Smooth muscle cell (in vitro differentiated cells): ENCODE data around the gene NUCB1. TPM values are rescaled to one million over a fixed set of nuclear protein-coding genes. Genes with fewer than 3 reads are reported as not detected.

ENCODE experiments used
- DNase-seq: peaks from one replicate; lab custom pipeline; 2025; ENCODE audit not compliant: unreplicated experiment; lab: John Stamatoyannopoulos, UW
- H2AFZ ChIP-seq: fragments of 200-600 bp; sonication (generic); 2 replicates; pipeline ENCODE4 v1.6.0; 2016; ENCODE audit warnings: antibody characterized with exemption, low read depth, mild to moderate bottlenecking
- H3F3A ChIP-seq: fragments of 200-600 bp; sonication (generic); 2 replicates; pipeline ENCODE4 v1.6.0; 2017; ENCODE audit warnings: antibody characterized with exemption, low read depth
- H3K27ac ChIP-seq: fragments of 200-600 bp; sonication (generic); 2 replicates; pipeline ENCODE4 v1.5.1; 2016; ENCODE audit warnings: low read depth, mild to moderate bottlenecking
- H3K27me3 ChIP-seq: fragments of 200-600 bp; sonication (generic); 2 replicates; pipeline ENCODE4 v1.6.1; 2016; ENCODE audit warnings: low read depth, mild to moderate bottlenecking
- H3K36me3 ChIP-seq: fragments of 200-600 bp; sonication (generic); 2 replicates; pipeline ENCODE4 v1.5.1; 2016; ENCODE audit warnings: low read depth
- H3K4me1 ChIP-seq: fragments of 200-600 bp; sonication (generic); 2 replicates; pipeline ENCODE4 v1.5.1; 2016; ENCODE audit warnings: low read depth
- H3K4me2 ChIP-seq: fragments of 200-600 bp; sonication (generic); 2 replicates; pipeline ENCODE4 v1.6.0; 2016; ENCODE audit warnings: mild to moderate bottlenecking
- H3K4me3 ChIP-seq: fragments of 200-600 bp; sonication (generic); 2 replicates; pipeline ENCODE4 v1.5.1; 2016; ENCODE audit warnings: mild to moderate bottlenecking
- H3K79me2 ChIP-seq: fragments of 200-600 bp; sonication (generic); 2 replicates; pipeline ENCODE4 v1.6.0; 2016; ENCODE audit warnings: low read depth, mild to moderate bottlenecking
- H3K9ac ChIP-seq: fragments of 200-600 bp; sonication (generic); 2 replicates; pipeline ENCODE4 v1.6.0; 2016; ENCODE audit warnings: low read depth
- H3K9me3 ChIP-seq: fragments of 200-600 bp; sonication (generic); replicated peaks from 2 replicates; pipeline ENCODE4 v1.5.1; 2016; ENCODE audit warnings: low read depth
- H4K20me1 ChIP-seq: fragments of 200-600 bp; sonication (generic); 2 replicates; pipeline ENCODE4 v1.6.0; 2016; ENCODE audit warnings: low read depth
- CTCF ChIP-seq: fragments of 200-600 bp; sonication (generic); IDR thresholded peaks from 2 replicates; pipeline ENCODE4 v1.5.1; 2017; ENCODE audit warnings: borderline replicate concordance, mild to moderate bottlenecking, antibody characterized with exemption; ENCODE audit not compliant: insufficient read depth, poor library complexity, severe bottlenecking
- WGBS: methylation state at CpG from one replicate; pipeline ENCODE4 v1.1.7; 2016; ENCODE audit warnings: low lambda C conversion rate; 5-methylcytosine and 5-hydroxymethylcytosine counted together
- polyA plus RNA-seq: library from polyadenylated mRNA; unstranded; fragments of >200 nt; fragmentation: Nextera tagmentation; extraction: Ambion mirVana; gene quantifications from 2 replicates; pipeline ENCODE4 v1.2.1, GENCODE V29; 2016
- total RNA-seq: library from RNA; depleted of rRNA; stranded (reverse); fragments of >200 nt; gene quantifications from 2 replicates; pipeline ENCODE4 v1.2.3, GENCODE V29; 2014

NUCB1 gene
- total and polyA plus RNA-seq, 2 experiments from 2014 or later: 146 to 329 TPM

GRCh38 chr19:48861313-48861712 is 38.8 kb upstream of the NUCB1 start:
- Histone ChIP-seq H2AFZ (no peak overlapping the region), H3K9me3 (no peaks in the 10 kb centered on the region), H3K9ac (no peak overlapping the region), H3K4me1 (peaks cover 4% of the 10 kb centered on the region), H3K27ac (no peak overlapping the region), H3K4me3 (no peak overlapping the region), H3K36me3 (no peaks in the 10 kb centered on the region), H4K20me1 (no peaks in the 10 kb centered on the region), H3K79me2 (peaks cover 2% of the 10 kb centered on the region), H3K27me3 (no peaks in the 10 kb centered on the region), H3K4me2 (no peak overlapping the region), H3F3A (no peaks in the 10 kb centered on the region)
- TF ChIP-seq CTCF: no peak
- DNase-seq: no peak
- WGBS: 95% methylated on average over 18 of the region's 18 CpGs

- no peaks in the 10 kb centered on the region for H3F3A ChIP-seq
- TF ChIP-seq CTCF: no peak
- no peaks in the 10 kb centered on the region for H3K27me3 ChIP-seq
- H3K9me3 ChIP-seq: no peaks in the 10 kb centered on the region
- H4K20me1 ChIP-seq: no peaks in the 10 kb centered on the region
- peaks cover 15% of the 10 kb centered on the region for H3K4me1 ChIP-seq
- 95% methylated on average over 7 of the region's 7 CpGs for WGBS
- no peak overlapping the region for H3K27ac ChIP-seq
- H3K9ac ChIP-seq: no peak overlapping the region
- peaks cover 15% of the 10 kb centered on the region for H3K79me2 ChIP-seq
- no peaks in the 10 kb centered on the region for H3K36me3 ChIP-seq
- H2AFZ ChIP-seq: no peak overlapping the region
- DNase-seq: no peak
- no peak overlapping the region for H3K4me3 ChIP-seq
- H3K4me2 ChIP-seq: no peak overlapping the region
Measured at GRCh38 chr19:48862827-48863226, 37.3 kb upstream of the NUCB1 start.

- Histone ChIP-seq H3K79me2 (peaks cover 15% of the 10 kb centered on the region), H3K9me3 (no peaks in the 10 kb centered on the region), H2AFZ (no peak overlapping the region), H3F3A (peaks cover 3% of the 10 kb centered on the region), H3K27ac (no peak overlapping the region), H3K9ac (no peak overlapping the region), H4K20me1 (no peaks in the 10 kb centered on the region), H3K36me3 (no peaks in the 10 kb centered on the region), H3K27me3 (no peaks in the 10 kb centered on the region), H3K4me1 (peaks cover 21% of the 10 kb centered on the region), H3K4me3 (peak overlapping the region; percentile 39), H3K4me2 (peak overlapping the region; percentile 83)
- no peak for TF ChIP-seq CTCF
- 69% methylated on average over 6 of the region's 6 CpGs for WGBS
- no peak for DNase-seq
Measured at GRCh38 chr19:48866692-48867091, 33.4 kb upstream of the NUCB1 start.

GRCh38 chr19:48867123-48867745 is 32.9 kb upstream of the NUCB1 start:
- Histone ChIP-seq H3K36me3 (no peaks in the 10 kb centered on the region), H3F3A (peaks cover 3% of the 10 kb centered on the region), H3K27ac (no peak overlapping the region), H4K20me1 (no peaks in the 10 kb centered on the region), H3K27me3 (no peaks in the 10 kb centered on the region), H3K79me2 (peaks cover 15% of the 10 kb centered on the region), H3K4me3 (peak overlapping the region; percentile 39), H3K9ac (no peak overlapping the region), H3K4me2 (peak overlapping the region; percentile 83), H3K9me3 (no peaks in the 10 kb centered on the region), H2AFZ (no peak overlapping the region), H3K4me1 (peaks cover 21% of the 10 kb centered on the region)
- TF ChIP-seq CTCF: no peak
- DNase-seq: no peak
- 79% methylated on average over 14 of the region's 14 CpGs for WGBS
